GM21526 (cell line): ENCODE results near the gene ADM2.
A peak's percentile ranks its signal among the peaks of the same experiment; 100 is the strongest.
"Not testable (repeated sequence)": the region's sequence is repeated elsewhere in the genome, so short reads cannot be mapped to it uniquely, and the experiment has no call there.

Source experiments
- ATAC-seq: cut with Tn5 transposase; IDR thresholded peaks from one replicate; pipeline ENCODE4 v1.9.1; 2021; ENCODE audit warnings: moderate library complexity; ENCODE audit not compliant: unreplicated experiment, low FRiP score

The ADM2 gene

DNA sequence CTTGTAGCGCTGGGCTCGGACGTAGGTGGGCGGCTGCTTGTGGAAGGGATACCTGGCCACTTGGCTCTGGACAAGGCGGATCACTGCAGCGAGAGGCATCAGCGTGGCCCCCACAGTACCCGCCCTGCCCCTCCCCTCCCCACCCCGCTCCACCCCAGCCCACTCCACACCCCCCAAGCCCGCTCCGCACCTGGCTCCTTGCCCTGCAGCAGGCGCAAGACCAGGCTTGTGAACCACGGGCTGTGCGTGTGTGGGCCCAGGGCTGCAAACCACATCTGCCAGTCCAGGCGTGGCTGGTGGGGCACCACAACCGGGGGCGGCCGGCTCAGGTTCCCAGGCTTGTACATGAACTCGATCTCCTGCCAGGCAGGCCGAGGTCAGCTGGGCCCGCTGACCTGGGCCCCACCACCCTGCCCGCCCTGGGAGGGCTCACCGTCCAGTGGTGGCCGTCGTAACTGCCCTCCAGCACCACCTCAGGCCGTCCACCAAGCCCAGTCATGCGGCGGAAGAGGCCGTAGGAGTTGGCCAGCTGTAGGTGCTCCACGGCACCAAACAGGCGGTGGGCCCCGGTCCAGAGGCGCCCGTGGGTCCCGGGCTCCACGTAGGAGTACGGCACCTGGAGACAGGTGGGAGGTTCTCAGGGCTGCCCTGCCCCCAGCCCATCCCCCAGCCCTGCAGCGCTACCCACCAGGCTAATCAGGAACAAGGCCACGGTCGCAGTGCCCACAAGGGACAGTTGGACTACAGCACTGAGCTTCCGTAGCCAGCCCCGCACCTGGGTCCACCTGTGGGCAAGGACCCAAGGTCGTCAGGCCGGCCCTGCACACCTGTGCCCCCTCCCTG lies 23.2 kb downstream of the ADM2 start:
- ATAC-seq: no peak

DNA sequence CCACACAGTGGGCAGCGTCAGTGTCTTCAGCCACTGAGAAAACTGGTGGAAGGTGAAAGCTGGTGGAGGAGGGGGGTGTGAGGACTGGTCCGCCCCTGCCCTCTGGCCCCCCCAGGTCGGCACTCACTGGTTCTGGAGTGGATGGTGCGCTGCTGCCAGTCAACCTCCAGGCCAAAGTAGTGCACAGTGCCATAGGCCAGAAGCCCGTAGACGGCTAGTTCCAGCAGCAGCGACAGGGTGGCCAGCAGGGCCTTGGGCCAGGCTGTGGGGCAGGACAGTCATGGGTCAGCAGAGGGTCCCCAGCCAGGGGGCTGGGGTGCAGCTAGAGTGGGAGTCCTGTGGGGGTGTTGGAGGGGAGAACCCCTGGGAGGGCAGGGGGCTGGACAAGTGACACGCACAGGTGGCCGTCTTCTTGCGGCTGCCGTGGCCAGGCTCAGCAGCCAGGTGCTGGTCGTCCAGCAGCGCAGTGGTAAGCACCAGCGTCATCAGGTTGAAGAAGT lies 24.0 kb downstream of the ADM2 start:
- no peak for ATAC-seq

DNA sequence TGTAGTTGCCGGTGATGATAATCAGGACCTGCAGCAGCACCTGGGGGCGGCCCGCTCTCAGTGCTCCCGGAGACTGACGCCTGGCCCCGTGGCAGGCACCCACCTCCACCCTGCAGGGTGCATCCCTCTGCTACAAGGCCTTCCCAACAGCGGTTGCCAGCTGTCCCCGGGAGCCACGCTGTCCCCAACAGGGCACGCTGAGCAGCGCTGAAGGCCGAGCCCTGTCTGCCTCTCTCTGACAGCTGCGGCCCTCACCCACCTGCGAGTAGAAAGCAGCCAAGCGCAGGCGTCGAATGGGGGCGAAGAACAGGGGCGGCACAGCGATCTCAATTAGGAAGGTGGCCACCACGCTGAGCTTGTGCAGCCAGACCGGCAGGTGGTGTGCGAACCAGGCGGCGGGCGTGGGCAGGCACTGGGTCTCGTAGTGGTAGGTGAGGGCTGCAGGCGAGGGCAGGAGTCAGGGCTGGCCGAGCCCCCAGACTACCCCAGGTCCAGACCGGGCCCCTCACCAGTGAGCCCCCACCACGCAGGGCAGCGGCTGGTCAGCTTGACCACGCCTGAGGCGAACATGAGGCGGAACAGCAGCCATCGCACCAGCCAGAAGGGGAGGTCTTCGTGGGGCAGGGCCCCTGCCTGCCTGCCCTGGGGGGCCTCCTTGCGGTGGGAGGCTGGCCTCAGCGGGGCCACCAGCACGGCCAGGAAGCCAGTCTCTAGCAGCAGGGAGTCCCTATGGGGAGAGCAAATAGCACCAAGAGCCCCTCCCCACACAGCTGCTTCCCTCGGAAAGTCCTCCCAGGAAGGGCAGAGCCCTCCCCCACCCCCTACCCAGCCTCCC lies 24.6 kb downstream of the ADM2 start:
- no peak for ATAC-seq

DNA sequence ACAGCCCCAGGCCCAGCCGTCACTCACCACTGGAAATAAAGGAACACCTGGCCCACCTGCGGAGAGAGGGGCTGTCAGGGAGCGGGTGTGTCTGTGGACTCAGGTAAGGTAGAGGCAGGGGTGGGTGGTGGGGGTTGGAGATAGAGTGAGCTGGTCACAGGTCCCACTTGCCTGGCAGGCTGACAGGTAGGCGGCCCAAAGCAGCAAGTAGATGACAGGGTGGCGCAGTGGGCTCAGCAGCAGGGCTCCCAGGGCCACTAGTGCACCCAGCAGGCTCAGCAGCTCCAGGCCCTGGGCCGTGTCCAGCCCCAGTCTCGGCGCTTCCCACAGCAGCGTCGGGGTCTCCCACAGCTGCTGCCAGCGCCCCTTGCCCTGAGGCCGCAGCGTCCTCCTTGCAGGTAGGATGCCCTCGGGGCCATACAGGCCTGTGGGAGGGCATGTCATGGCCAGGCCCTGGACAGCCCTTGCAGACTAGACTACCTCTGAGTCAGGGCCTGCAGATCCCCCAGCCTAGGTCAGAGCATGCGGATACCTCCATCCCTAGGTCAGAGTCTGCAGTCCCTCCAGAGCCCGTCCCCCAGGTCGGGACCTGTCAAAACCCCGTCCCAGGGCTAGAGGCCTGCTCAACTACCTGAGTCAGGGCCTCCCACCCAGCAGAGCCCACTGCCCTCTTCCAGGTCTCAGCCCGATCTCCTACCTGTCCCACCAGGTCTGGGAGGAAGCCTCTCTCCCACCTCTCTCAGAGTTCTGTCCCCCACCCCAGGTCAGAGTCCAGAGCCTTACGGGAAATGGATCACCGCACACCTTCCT lies 25.5 kb downstream of the ADM2 start:
- ATAC-seq: peak; percentile 4

DNA sequence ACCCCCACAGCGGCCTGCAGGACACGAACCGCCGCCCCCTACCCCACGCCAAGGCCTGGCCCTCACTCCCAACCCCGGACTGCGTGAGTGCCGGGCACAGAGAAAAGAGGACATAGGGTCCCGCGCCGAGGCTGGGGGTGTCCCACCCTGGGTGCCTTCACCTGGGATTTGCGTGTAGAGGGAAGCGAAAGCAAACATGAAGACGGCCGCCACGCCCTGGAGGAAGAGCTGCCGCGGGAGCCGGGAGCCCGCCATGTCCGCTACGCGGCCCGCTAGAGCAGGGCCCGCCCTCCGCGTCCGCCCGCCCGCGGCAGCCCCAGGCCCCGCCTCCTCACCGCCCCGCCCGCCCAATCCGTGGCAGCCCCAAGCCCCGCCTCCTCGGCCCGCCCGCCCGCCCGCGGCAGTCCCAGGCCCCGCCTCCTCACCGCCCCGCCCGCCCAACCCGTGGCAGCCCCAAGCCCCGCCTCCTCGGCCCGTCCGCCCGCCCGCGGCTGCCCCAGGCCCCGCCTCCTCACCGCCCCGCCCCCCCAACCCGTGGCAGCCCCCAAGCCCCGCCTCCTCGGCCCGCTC lies 26.2 kb downstream of the ADM2 start, which contains the start of gene LMF2:
Gene LMF2, minus strand, starts transcription at position 282 of the 570 bp plus-strand sequence. Its CDS starts 27 bp downstream, at position 255.
- ATAC-seq: peak; percentile 49

DNA sequence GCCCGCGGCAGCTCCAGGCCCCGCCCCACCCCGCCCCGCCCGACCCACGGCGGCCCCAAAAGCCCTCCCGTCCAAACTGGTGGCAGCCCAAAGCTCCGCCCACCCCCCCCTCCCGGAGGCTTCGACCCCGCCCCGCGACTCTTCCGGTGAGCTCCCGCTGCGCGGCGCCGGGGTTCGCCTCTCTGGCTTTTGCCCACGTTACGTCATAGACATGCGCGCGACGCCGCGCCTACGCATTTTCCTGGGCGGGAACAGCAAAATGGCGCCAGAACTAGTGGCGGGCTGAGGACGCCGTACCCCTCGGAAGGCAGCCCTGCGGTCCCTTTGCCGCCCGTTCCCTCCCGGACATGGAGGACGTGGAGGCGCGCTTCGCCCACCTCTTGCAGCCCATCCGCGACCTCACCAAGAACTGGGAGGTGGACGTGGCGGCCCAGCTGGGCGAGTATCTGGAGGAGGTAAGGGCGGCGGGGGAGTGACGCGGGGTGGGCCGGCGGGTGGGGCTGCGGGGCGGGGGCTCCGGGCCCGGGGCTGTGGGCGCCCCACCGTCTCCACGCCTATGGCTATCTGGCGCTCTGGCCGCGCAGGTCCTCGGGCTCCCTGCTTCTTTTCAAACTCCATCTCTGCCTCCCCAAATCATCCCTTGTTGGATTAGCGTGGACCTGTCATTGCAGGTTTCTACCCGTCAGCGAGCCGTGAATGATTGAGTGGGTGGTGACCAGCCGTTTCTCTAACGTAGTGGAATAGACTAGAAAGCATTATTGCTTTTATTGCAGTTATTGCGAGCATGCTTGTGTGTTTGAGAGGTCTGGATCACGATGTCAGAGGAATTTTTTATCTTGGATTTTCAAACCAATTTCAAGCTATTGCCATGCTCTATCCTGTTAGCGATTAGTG lies 26.9 kb downstream of the ADM2 start, which contains the start of gene NCAPH2:
Gene NCAPH2, plus strand, starts transcription at position 234 of the 894 bp plus-strand sequence. Its CDS starts 114 bp downstream, at position 348.
- ATAC-seq: peak; percentile 52

DNA sequence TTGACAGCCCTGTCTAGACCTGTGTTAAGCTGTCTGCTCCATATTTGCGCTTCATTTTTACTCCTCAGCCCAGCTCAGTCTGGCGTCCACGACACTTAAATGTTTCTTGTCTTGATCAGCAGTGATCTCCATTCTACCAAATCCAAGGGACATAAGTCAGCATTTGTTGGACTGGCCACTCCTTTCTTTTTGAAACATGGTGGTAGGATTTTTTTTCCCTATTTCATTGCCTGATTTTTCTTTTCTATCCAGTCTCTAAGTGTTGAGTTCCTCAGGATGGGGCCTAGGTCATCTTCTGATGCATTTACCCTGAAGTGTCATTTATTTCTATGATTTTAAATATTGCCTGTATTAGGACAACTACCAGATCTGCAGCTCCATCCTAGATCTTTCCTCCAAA lies 27.6 kb downstream of the ADM2 start:
- ATAC-seq: no peak

DNA sequence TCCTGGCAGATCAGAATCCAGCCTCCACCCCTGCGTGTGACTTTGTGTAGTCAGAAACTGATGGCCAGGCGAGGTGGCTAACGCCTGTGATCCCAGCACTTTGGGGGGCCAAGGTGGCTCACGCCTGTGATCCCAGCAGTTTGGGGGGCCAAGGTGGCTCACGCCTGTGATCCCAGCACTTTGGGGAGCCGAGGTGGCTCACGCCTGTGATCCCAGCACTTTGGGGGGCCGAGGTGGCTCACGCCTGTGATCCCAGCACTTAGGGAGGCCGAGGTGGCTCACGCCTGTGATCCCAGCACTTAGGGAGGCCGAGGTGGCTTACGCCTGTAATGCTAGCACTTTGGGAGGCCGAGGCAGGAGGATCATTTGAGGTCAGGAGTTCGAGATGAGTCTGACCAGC lies 31.8 kb downstream of the ADM2 start:
- no peak for ATAC-seq

DNA sequence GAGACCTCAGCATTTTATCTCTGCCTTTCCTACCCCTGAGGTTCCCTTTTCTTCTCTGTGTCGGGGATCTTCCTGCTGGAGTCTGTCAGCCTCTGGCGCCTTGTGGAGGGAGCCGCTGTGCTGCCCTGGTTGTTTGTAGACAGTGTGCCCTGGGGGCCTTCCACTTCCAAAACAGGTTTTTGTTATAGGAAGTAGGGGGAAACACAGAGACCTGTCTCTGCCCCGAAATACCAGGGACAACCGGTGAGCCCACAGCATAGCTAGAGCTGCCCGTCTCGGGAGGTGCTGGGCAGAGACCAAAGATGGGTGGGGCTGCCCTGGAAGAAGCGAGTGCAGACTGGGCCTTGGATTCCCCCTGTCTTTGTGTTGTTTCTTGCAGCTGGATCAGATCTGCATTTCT lies 34.7 kb downstream of the ADM2 start:
- ATAC-seq: no peak

DNA sequence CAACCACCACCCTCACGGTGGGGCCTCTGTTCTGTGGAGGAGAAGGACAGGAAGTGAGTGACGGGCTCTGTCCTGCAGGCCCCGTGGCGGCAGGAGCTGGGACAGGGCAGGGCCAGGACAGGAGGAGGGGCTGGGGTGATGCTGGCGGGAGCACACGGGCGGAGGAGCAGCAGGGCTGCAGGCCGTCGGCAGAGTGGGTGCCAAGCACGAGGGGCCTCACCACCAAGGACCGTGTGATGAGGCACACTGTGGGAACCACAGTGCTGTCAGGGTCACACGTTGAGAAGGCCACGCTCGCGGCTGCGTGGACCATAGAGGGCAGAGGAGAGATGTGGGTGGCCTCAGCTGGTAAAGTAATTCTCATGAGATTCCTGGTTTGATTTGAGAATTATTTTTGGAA lies 35.5 kb downstream of the ADM2 start:
- no peak for ATAC-seq

DNA sequence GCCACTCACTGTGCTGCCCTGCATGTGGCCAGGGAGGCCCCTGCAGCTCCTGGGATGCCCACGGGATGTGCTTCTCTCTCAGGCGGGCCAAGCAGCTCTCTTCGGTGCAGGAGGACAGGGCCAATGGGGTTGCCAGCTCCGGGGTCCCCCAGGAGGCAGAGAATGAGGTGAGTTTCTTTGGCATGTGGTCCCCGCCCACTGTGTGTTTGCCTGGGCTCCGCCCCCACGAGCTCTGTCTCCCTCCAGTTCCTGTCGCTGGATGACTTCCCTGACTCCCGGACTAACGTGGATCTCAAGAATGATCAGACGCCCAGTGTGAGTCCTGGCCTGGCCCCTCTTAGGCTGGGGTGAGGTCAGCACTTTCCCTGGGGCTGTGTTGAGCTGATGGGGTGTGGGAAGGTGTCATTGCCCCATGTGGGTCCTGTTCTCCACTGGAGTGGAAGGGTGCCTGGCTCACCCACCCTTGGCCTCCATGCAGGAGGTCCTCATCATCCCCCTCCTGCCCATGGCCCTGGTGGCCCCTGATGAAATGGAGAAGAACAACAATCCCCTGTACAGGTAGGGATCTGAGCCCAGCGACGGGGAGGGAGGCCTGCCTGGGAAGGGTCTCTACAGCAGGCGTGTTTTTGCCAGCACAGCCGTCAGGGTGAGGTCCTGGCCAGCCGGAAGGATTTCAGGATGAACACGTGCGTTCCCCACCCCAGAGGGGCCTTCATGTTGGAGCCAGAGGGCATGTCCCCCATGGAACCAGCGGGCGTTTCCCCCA lies 36.3 kb downstream of the ADM2 start:
- no peak for ATAC-seq

DNA sequence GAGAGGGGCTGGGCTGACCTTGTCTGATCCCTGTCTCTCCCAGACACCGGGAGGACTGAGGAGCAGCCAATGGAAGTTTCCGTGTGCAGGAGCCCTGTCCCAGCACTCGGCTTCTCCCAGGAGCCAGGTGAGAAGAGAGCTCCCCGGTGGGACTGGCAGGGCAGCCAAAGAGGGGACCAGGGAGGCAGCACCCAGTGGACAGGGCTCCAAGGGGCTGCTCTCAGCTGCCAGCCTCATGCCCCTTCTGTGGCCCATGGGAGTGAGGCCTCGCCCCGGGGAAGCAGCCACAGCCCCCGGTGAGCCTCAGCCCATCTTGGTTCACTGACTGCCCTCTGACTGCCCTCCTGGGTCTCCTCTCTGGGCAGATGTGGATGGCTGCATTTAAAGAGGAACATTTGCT lies 37.3 kb downstream of the ADM2 start:
- no peak for ATAC-seq

DNA sequence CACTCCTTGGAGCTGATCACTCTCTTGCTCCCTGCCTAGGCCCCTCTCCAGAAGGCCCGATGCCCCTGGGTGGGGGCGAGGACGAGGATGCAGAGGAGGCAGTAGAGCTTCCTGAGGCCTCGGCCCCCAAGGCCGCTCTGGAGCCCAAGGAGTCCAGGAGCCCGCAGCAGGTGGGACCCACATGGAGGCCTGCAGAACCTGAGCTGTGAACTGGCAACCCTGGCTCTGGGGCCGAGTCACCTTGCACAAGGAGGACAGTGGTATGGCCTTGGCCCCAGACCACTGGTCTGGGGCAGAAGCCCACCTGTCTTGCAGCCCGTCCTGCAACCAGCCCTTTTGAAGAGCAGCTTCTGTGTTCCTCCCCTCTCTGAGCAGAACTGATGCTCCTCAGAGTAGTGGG lies 37.8 kb downstream of the ADM2 start:
- no peak for ATAC-seq

DNA sequence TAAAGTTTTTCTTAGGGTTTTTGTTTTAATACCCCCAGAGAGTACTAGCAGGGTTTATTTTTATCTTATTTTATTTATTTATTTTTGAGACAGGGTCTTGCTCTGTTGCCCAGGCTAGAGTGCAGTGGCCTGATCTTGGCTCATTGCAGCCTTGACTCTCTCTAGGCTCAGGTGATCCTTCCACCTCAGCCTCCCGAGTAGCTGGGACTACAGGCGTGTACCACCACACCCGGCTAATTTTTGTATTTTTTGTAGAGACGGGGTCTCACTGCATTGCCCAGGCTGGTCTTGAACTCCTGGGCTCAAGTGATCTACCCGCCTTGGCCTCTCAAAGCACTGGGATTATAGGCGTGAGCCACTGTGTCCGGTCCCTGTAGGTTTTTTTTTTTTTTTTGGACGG lies 38.8 kb downstream of the ADM2 start:
- not testable (repeated sequence) for ATAC-seq

DNA sequence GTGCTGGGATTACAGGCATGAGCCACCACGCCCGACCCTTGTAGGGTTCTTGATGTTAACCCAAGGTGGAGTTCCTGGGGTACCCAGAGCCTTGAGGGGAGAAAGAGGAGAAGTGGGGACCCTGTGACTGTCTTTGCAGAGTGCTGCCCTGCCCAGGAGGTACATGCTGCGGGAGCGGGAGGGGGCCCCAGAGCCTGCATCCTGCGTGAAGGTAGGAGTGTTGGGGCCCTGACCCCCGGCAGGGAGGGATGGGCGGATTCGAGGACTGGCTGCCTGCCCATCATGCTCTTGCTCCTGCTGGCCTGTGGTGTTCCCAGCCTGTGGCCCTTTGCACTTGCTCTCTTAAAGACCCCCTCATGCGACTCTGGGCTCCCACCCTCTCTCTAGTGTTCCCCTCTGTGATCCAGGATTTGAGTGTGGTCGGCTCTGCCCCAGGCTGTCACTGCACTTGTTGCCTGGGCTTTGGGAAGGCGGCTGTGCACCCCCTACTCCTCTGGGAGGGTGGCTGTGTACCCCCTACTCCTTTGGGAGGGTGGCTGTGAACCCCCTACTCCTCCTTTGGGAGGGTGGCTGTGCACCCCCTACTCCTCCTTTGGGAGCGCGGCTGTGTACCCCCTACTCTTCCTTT lies 39.6 kb downstream of the ADM2 start:
- no peak for ATAC-seq

DNA sequence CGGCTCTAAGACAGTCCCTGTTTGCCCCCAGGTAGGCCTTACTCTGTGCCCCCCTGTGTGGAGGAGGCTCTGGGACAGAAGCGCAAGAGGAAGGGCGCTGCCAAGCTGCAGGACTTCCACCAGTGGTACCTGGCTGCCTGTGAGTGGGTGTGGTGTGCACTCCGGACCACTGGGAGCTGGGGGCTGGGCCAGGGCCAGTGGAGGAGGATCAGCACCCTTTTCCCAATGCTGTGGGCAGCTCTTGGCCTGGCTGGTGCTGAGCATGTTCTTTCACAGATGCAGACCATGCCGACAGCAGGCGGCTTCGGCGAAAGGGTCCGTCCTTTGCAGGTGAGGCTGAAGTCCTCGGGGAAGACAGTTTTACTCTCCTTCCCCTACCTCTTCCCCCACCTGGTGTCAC lies 40.4 kb downstream of the ADM2 start:
- ATAC-seq: no peak

DNA sequence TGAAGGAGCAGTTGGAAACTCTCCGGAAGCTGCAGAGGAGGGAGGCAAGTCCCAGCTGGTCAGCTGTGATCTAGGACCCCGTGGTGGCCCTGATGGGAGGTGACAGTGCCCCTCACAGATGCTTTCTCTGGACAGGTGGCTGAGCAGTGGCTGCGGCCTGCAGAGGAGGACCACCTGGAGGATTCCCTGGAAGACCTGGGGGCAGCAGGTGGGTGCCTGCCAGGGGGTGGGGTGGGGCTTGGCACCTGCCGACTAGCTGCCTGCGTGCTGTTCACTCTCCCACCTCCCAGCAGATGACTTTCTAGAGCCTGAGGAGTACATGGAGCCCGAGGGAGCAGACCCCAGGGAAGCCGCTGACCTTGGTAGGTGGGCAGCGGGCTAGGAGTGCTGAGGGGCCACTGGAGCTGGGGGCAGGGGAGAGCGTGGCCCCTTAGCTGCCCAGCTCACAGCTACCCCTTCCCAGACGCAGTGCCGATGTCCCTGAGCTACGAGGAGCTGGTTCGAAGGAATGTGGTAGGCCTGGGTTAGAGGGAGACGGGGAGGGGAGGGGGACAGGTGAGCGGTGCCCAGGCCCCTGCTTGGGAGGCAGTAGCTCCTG lies 41.0 kb downstream of the ADM2 start:
- ATAC-seq: no peak
